Esophagus muscularis mucosa (tissue), 4 donors: ENCODE results near the gene KCTD21. TPM values are rescaled to one million over a fixed set of nuclear protein-coding genes. Genes with fewer than 3 reads are reported as not detected.
A peak's percentile ranks its signal among the peaks of the same experiment; 100 is the strongest.

Experiments
- DNase-seq: peaks from one replicate; pipeline ENCODE4 v3.0.0-alpha.2; 2017; ENCODE audit errors: extremely low spot score
- H3K27ac ChIP-seq, 4 donors: fragments of 200-600 bp; sonication (generic); replicated peaks in 1 of 4; 1 replicate in 3 of 4; 2 replicates in 1 of 4; pipeline ENCODE4 v1.5.1; 2016 to 2019; ENCODE audit warnings: mild to moderate bottlenecking in 1 of 4
- H3K27me3 ChIP-seq, 4 donors: fragments of 200-600 bp; sonication (generic); one replicate each; pipeline versions ENCODE4 v1.5.1 to v1.6.0; 2016 to 2019
- H3K36me3 ChIP-seq, 4 donors: fragments of 200-600 bp; sonication (generic); one replicate each; pipeline ENCODE4 v1.5.1; 2016 to 2019
- H3K4me1 ChIP-seq, 4 donors: fragments of 200-600 bp; sonication (generic); one replicate each; pipeline ENCODE4 v1.5.1; 2016 to 2019
- H3K4me3 ChIP-seq, 4 donors: fragments of 200-600 bp; sonication (generic); 1 replicate in 2 of 4; 2 replicates in 2 of 4; pipeline ENCODE4 v1.5.1; 2016 to 2019; ENCODE audit warnings: mild to moderate bottlenecking in 4 of 4, moderate library complexity in 1 of 4
- H3K9me3 ChIP-seq, 4 donors: fragments of 200-600 bp; sonication (generic); 1 replicate in 3 of 4; 2 replicates in 1 of 4; pipeline ENCODE4 v1.5.1; 2016 to 2019
- CTCF ChIP-seq, 3 experiments: fragments of 200-600 bp in 2 of 3; fragments of 450-650 bp in 1 of 3; sonication (generic) in 2 of 3; IDR thresholded peaks; one replicate each; pipeline ENCODE4 v1.5.1; 2017 to 2019; ENCODE audit warnings: antibody characterized with exemption in 3 of 3, mild to moderate bottlenecking in 2 of 3, moderate library complexity in 1 of 3
- EP300 ChIP-seq: sonication (generic); formaldehyde crosslinking; IDR thresholded peaks from one replicate; pipeline ENCODE4 v1.6.1; 2017; ENCODE audit warnings: antibody characterized with exemption
- POLR2A ChIP-seq: fragments of 450-650 bp; IDR thresholded peaks from one replicate; pipeline ENCODE4 v1.6.1; 2017; ENCODE audit warnings: antibody characterized with exemption, moderate library complexity, mild to moderate bottlenecking, low read depth
- POLR2AphosphoS5 ChIP-seq, 2 donors: sonication (generic); formaldehyde crosslinking; IDR thresholded peaks; one replicate each; pipeline ENCODE4 v1.6.1; 2017; ENCODE audit warnings: antibody characterized with exemption in 2 of 2
- WGBS: methylation state at CpG from one replicate; pipeline ENCODE4 v1.1.5; 2018; 5-methylcytosine and 5-hydroxymethylcytosine counted together
- intact Hi-C: fragments of 100-400 bp; cut with DNase I; formaldehyde crosslinking; loops from one replicate; pipeline ENCODE4 v1.15.1; 2023
- total RNA-seq, 4 donors: library from RNA; depleted of rRNA; stranded (reverse); fragments of >200 nt; gene quantifications; one replicate each; pipeline versions ENCODE4 v1.1.0 to v1.2.1, GENCODE V29; 2016

KCTD21 gene
- total RNA-seq, 4 donors from 2014 or later: 6.6 to 21.0 (median 12.1) TPM

- intact Hi-C loops: loop anchor here (5.0 kb wide), 2 partner anchors 189 to 334 kb away; partner anchors contain the start of gene GAB2
- Histone ChIP-seq H3K36me3 (peaks cover 0 to 38% (median 32%) of the 10 kb centered on the region in 4 donors), H3K4me3 (no peak overlapping the region), H3K27ac (no peak overlapping the region), H3K27me3 (no peaks in the 10 kb centered on the region), H3K4me1 (peaks cover 14 to 34% (median 29%) of the 10 kb centered on the region in 4 donors), H3K9me3 (no peaks in the 10 kb centered on the region)
- TF ChIP-seq POLR2A (no peak), POLR2AphosphoS5 (IDR thresholded peaks at IDR 0.05) (no peak), CTCF (IDR thresholded peaks at IDR 0.05) (no peak), EP300 (no peak)
- DNase-seq: peak; percentile 26
- 97% methylated on average over 4 of the region's 4 CpGs for WGBS
Measured at GRCh38 chr11:78227921-78228320, 39.5 kb upstream of the KCTD21 start.

DNA sequence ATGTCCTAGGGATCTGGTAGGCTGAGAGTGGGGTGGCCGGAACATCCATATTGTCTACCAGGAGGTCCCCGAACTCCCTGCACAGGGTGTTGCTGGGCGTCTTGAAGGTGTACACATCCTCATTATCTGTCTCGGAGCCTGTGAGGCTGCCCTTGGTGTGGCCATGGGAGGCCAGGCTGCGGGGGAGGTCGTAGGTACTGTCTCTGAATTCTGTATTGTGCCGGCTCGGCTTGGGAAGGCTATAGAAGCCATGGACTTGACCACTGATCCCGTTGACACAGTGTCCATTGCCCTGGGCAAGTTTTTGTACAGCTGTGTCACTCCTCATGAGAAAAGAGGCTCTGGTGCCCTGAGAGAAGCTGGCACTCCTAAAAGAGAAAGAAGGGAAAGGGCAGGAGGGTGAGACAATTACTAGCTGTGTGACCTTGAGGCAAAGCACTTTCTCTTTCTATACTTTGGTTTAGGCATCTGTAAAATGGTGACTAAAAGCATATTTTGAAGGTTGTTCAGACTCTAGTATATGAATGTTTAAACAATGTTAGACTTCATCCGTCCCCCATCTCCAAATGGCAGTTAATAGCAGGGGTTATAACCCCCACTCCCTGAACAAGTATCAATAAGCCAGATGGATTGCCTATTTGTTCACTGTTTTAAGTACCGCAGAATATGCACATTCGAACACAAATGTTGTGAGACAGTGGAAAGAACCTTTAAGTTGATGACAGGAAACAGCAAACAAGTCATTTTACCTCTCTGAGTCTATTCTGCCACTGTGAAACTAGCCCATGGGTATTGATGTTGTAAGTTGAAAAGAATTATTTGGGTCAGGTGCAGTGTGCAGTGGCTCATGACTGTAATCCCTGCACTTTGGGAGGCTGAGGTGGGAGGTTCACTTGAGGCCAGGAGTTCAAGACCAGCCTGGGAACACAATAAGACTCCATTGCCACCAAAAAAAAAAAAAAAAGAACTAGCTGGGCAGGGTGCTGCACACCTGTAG lies 38.6 kb upstream of the KCTD21 start:
- no peaks in the 10 kb centered on the region for H3K27me3 ChIP-seq
- peak; percentile 72 for DNase-seq
- H3K36me3 ChIP-seq: peaks cover 0 to 47% (median 38%) of the 10 kb centered on the region in 4 donors
- peaks cover 5 to 24% (median 20%) of the 10 kb centered on the region in 4 donors for H3K4me1 ChIP-seq
- intact Hi-C loops: loop anchor here (5.0 kb wide), 2 partner anchors 190 to 335 kb away; partner anchors contain the start of gene GAB2
- H3K27ac ChIP-seq: no peak overlapping the region
- no peak overlapping the region for H3K4me3 ChIP-seq
- no peaks in the 10 kb centered on the region for H3K9me3 ChIP-seq
- 85% methylated on average over 10 of the region's 12 CpGs for WGBS
- no peak for TF ChIP-seq POLR2A
- TF ChIP-seq POLR2AphosphoS5 (IDR thresholded peaks at IDR 0.05): no peak
- no peak for TF ChIP-seq CTCF (IDR thresholded peaks at IDR 0.05)
- no peak for TF ChIP-seq EP300

GRCh38 chr11:78224906-78225420 lies 36.5 kb upstream of the KCTD21 start:
- no peak for DNase-seq
- H3K4me3 ChIP-seq: no peak overlapping the region
- H3K27me3 ChIP-seq: no peaks in the 10 kb centered on the region
- TF ChIP-seq POLR2AphosphoS5 (IDR thresholded peaks at IDR 0.05): no peak
- no peak for TF ChIP-seq EP300
- no peak for TF ChIP-seq POLR2A
- no peak for TF ChIP-seq CTCF (IDR thresholded peaks at IDR 0.05)
- intact Hi-C loops: loop anchor here (5.0 kb wide), 2 partner anchors 192 to 337 kb away; partner anchors contain the start of gene GAB2
- peaks cover 0 to 10% (median 7%) of the 10 kb centered on the region in 4 donors for H3K4me1 ChIP-seq
- no peaks in the 10 kb centered on the region for H3K9me3 ChIP-seq
- H3K36me3 ChIP-seq: peaks cover 10 to 68% (median 59%) of the 10 kb centered on the region in 4 donors
- H3K27ac ChIP-seq: no peak overlapping the region
- WGBS: 95% methylated on average over 7 of the region's 7 CpGs

- Histone ChIP-seq H3K27me3 (no peaks in the 10 kb centered on the region), H3K9me3 (no peaks in the 10 kb centered on the region), H3K27ac (no peak overlapping the region), H3K4me3 (no peak overlapping the region), H3K36me3 (peaks cover 15 to 72% (median 63%) of the 10 kb centered on the region in 4 donors), H3K4me1 (peaks cover 0 to 6% (median 3%) of the 10 kb centered on the region in 4 donors)
- intact Hi-C loops: no loop called here
- DNase-seq: peak; percentile 86
- 86% methylated on average over 4 of the region's 4 CpGs for WGBS
- TF ChIP-seq CTCF (IDR thresholded peaks at IDR 0.05): no peak
- no peak for TF ChIP-seq POLR2A
- no peak for TF ChIP-seq EP300
- TF ChIP-seq POLR2AphosphoS5 (IDR thresholded peaks at IDR 0.05): no peak
Measured at GRCh38 chr11:78224506-78224905, 36.1 kb upstream of the KCTD21 start.
